Measurements from ENCODE around the gene GNL2. TPM values are rescaled to one million over a fixed set of nuclear protein-coding genes. Genes with fewer than 3 reads are reported as not detected.

The GNL2 gene
- total and polyA plus RNA-seq, 10 of the 15 experiments (the other 5 are each of a cell fraction or from before 2014, with no cell fraction given) = 64.2 to 167 (median 88.2) TPM

- no peak for TF ChIP-seq ZBTB33 (IDR thresholded peaks at IDR 0.05)
- TF ChIP-seq CTCF (IDR thresholded peaks at IDR 0.05 in 2 of 3, conservative IDR thresholded peaks at IDR 0.05 in 1 of 3; ENCODE audit: control insufficient read depth in 2 of 3, extremely low read depth in 1 of 3, insufficient read depth in 1 of 3, low read depth in 3 of 3, low read length in 3 of 3) = no peak
- TF ChIP-seq CEBPZ (IDR thresholded peaks at IDR 0.05; ENCODE audit: low read depth, low read length) = no peak
- TF ChIP-seq WRNIP1 (IDR thresholded peaks at IDR 0.05; ENCODE audit: borderline replicate concordance, low read depth, low read length) = no peak
- no peak for TF ChIP-seq PRDM15 (CRISPR knock-in tag; IDR thresholded peaks at IDR 0.05)
- TF ChIP-seq NFYB (IDR thresholded peaks at IDR 0.05; ENCODE audit: insufficient read depth, low read depth, low read length) = no peak
- no peak for TF ChIP-seq ZNF622 (IDR thresholded peaks at IDR 0.05)
Observed at GRCh38 chr1:37537378-37537777, 58.4 kb downstream of the GNL2 start (continued).
